ENCODE results near the gene ZSWIM5.
"Not testable (repeated sequence)": the region's sequence is repeated elsewhere in the genome, so short reads cannot be mapped to it uniquely, and the experiment has no call there.

ZSWIM5 gene

DNA sequence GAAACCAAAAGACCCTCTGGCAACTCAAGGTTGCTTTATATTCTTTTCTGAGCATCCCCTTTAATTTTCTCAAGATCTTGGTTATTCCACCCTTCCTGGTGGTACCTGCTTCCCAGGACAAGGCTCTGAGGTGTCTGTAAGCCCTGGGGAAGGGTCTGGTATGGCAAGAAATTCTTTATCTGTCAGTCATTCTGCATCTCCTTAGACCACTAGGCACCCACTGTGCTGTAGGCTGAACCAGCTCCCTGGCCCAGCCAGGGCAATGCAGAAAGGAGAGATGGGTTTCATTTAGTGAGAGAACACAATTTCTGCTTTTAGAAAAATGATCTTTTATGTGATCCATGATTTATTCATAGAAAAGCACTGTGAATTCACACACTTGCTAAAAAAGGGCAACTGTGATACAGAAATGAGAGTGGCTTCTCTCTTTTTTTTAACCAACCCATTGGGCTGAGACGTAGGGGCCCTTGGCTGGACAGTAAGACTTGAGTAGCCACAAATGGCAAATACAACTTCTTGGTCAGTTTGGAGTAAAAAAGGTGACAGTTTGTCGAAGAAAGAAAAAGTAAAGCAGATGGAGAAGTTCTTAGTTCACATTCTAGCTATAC is 190.2 kb downstream of the ZSWIM5 start:
- no peak for DNase-seq

DNA sequence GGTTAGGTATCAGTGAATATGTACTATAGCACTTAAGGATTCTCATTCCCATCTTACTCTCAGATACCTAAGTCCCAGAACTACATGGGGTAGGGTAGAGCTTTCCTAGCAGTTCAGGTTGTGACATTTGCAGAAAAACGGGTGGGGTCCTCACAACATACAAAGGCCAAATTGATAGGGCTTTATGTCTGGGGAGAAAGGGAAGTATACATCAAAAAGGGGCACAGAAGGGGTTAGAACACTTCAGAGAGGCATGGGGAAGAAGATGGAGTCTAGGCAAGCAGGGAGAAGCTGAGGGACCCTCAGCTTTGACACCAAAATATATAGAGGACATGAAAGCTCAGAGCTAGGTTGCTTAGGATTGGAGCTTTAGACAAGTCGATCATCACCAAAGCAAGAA is 190.7 kb downstream of the ZSWIM5 start:
- no peak for DNase-seq

- DNase-seq, result no peak
Observed at GRCh38 chr1:45014321-45015028, 191.9 kb downstream of the ZSWIM5 start.

DNA sequence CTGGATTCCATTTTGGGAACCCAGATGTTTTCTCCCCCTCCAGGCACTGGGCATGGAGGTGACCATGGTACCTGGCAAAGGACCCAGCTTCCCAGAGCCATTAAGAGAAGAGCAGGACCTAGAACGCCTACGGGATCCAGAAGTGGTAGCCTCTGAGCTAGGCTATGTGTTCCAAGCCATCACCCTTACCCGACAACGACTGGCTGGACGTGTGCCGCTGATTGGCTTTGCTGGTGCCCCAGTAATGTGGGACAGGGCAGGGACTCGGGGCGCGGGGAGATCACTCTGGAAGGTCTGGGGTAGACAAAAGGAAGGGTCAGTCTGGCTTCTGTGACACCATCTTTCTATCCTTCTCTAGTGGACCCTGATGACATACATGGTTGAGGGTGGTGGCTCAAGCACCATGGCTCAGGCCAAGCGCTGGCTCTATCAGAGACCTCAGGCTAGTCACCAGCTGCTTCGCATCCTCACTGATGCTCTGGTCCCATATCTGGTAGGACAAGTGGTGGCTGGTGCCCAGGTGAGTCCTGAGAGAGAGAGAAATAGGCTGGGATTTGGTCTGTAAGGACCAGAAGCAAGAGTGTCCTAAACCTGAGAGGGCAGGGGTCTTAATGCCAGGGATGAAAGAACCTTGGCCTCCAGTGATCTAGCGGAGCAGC is 192.7 kb downstream of the ZSWIM5 start:
- DNase-seq, result no peak

- DNase-seq, result no peak
Observed at GRCh38 chr1:45012639-45013278, 193.6 kb downstream of the ZSWIM5 start.

- peak; percentile 69 for DNase-seq
Observed at GRCh38 chr1:45011837-45012638, 194.4 kb downstream of the ZSWIM5 start, which contains the start of gene UROD. Gene UROD (plus strand): TSS chr1:45012254. CDS start chr1:45012266, 12 bp downstream.

DNA sequence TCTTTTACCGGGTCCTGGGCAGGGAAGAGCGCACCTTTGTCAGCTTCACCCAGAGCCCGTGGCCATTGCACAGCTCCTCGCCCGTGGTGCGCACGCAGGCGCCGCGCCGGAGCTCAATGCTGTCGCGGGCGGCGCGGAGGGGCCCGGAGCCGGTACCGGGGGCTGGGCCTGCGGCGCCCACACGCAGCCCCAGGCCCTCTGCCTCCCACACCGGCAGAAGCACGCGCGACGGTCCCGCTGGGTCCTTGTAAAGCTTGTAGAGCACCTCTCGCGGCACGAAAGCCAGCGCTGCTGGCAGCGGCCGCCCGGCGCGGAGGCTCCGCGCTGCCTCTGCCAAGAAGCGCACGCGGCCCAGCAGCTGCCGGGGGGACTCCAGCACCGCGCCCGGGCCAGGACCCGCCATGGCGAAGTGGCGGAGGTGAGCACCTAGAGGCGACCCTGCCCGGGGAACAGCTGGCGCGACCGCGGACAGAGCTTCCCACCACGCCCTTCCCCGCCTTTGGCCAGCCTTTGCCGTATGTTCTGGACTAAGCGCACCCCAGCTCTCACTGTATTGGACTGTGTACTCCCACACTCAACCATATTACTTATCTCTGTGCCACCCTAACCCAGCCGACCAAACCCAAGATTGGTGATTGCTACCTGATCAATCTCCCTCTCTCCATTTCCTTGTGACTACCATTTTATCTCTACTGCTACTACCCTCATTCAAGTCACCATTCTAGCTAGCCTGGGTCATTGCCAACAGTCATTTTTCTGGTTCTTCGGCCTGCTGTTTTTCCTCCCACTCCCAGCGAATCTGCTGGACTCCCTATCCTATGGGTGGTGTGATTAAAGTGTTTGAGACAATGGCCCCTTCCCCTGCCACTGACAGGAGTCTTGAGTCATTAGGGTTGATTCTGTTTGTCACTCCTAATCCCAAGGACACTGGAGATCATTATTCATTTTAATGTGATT is 195.3 kb downstream of the ZSWIM5 start, which contains the start of gene HECTD3:
HECTD3 (minus strand) TSS at position 470 of the 957 bp plus-strand sequence; CDS start at position 403, 67 bp downstream.
- no peak for DNase-seq

DNA sequence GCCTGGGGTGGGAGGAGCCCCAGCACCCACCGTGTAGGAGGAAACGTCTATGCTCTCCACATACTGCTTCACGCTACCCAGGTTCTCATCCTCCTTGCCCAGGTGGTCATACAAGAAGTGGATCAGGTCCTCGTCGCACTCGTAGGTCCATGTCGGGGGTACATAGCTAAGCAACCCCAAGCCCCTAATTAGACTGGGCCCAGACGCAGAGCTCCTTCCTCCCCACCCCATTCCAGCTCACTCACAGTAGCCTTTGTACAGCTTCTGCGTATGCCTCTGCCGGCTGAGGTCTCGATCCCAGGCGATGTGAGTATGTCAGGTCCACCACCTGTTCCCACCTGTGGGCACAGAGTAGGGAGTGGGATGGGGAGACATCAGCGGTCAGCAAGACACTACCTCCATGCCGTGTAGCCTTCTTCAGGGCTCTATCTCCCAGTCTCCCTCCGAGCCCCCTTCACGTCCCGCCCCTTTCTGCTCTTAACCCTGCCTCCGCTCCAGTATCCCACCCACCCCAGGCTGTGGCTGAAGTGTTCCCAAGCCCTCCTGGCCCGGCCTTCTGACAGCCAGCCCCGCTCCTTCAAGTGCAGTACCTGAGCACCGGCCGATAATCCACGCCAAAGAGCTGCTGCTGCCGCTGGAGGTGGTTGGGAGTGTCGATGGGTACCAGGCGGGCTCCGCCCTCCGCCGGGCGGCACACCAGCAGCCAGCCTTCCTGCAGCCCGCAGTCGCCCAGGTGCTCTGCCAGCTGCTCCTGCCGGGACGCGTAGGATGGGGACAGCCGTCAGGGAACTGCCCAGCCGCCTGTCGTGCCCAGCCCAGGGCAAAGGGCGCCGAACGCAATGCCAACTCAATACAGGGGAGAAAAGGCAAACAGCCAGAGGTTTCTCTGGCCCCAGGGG is 196.2 kb downstream of the ZSWIM5 start:
- DNase-seq, result no peak

DNA sequence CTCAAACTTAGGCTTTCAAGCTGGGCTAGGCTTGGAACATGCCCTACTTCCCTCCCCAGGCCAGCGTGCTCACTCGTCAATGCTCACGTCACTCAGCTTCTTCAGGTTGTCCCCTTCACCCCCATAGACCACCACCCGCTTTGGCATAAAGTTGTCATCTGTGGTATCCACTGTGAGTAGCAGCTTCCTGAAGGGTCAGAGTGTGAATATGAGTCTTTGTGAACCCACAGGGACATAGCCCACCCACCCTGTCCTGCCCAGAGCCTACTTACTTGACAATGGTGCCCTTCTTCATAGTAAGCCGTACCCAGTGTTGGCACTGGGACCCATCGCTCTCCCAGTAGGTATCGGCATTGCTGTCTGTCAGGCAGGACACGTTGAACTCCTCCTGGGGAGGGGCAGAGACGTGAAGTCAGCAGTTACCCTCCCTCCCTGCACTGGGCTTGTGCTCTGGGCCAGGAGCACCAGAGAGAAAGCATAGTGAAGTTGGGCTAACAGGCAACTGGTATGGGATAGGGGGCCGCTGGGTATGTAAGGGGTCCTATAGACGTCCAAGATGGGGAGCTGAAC is 197.0 kb downstream of the ZSWIM5 start:
- no peak for DNase-seq

- no peak for DNase-seq
Observed at GRCh38 chr1:45008516-45008915, 197.9 kb downstream of the ZSWIM5 start.

DNA sequence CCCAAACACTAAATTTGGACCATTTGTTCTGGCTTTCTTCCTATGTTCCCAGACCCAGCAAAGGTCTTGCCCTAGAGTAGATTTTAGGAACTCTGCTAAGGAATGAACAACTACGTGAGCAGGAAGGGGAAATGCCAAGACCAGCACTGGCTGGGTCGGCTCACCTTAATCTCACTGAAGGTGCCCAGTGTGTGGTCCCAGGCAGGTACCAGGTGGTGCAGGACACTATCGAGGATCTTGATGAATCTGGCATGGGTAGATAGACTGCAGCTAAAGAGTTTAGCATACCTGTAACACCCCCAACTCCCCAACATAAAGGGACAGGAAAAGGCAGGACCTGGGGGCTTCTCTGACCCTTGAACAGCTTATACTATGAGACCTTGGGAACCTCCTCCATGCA is 198.3 kb downstream of the ZSWIM5 start:
- DNase-seq, result no peak

DNA sequence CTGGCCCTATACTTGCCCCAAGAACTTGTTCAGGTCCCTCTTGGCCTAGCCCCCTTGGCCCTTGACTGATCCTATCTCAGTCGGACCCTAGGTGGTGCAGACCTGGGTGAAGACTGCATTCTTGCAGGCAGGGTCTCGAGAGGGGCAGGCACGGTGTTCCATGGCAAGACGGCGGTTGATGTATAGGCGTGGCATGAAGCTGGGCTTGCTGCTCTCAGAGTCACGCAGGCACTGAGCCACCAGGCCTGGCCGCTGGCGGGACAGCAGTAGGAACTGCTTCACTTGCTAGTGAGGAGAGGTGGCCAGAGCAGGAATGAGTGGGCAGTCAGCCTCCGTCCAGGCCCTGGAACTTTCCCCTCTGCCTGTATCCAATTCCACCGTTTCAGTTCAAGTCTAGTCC is 199.1 kb downstream of the ZSWIM5 start:
- no peak for DNase-seq

- DNase-seq, result no peak
Observed at GRCh38 chr1:45005761-45006160, 200.6 kb downstream of the ZSWIM5 start.

DNA sequence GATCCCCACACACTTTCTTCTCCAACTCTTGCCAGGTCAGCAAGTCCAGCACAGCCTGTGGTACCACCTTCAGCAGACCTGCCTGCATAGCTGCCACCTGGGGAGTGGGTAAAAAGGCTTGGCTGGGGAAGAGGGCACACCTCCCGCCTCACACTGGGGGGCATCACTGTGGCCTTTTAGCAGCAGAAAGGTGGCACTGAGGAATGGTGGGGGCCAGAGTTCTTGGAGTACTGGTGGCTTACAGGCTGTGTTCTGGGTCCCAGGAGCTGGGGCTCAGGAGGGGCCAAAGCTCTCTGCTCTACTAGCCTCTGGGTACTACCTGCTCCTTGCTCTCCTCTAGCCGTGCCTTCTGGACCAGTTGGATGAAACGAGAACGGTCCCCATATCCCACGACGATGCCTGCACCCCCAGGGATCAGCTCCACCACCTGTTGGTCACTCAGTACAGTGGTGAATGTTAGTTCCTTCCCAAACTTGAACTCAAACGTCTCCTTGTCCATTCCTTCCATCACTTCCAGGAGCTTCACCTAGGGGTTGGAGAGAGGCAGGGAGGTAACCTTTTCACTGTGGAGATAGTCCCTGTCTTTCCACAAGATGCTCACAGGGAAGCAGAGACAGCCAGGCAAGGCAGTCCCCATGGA is 202.0 kb downstream of the ZSWIM5 start:
- DNase-seq, result no peak

- no peak for DNase-seq
Observed at GRCh38 chr1:45003741-45004140, 202.7 kb downstream of the ZSWIM5 start.

- no peak for DNase-seq
Observed at GRCh38 chr1:45002650-45003645, 203.5 kb downstream of the ZSWIM5 start.

DNA sequence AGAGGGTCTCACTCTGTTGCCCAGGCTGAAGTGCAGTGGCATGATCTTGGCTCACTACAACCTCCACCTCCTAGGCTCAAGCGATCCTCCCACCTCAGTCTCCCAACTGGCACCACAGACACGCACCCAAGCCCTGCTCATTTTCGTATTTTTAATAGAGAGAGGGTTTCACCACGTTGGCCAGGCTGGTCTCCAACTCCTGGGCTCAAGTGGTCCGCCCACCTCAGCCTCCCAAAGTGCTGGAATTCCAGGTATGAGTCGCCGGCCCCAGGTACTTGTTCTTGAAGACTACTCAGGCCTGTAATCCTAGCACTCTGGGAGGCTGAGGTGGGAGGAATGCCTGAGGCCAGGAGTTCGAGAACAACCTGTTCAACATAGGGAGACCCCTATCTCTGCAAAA is 204.8 kb downstream of the ZSWIM5 start:
- not testable (repeated sequence) for DNase-seq

- DNase-seq, result no peak
Observed at GRCh38 chr1:45001011-45001481, 205.4 kb downstream of the ZSWIM5 start.
